ENCODE data around the gene PAQR8.
"Not testable (repeated sequence)": the region's sequence is repeated elsewhere in the genome, so short reads cannot be mapped to it uniquely, and the experiment has no call there.

Gene PAQR8

DNA sequence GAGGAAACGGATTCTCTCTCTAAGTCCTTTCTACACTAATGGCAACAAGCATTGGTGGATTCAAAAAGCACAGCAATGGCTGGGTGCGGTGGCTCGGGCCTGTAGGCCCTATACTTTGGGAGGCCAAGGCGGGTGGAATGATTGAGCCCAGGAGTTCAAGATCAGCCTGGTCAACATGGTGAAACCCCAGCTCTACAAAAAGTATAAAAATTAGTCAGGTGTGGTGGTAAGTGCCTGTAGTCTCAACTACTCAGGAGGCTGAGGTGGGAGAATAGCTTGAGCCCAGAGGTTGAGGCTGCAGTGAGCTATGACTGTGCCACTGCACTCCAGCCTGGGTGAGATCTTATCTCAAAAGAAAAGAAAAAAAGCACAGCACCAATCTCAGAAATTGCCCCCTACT, 19.3 kb downstream of the PAQR8 start:
- DNase-seq, result no peak

DNA sequence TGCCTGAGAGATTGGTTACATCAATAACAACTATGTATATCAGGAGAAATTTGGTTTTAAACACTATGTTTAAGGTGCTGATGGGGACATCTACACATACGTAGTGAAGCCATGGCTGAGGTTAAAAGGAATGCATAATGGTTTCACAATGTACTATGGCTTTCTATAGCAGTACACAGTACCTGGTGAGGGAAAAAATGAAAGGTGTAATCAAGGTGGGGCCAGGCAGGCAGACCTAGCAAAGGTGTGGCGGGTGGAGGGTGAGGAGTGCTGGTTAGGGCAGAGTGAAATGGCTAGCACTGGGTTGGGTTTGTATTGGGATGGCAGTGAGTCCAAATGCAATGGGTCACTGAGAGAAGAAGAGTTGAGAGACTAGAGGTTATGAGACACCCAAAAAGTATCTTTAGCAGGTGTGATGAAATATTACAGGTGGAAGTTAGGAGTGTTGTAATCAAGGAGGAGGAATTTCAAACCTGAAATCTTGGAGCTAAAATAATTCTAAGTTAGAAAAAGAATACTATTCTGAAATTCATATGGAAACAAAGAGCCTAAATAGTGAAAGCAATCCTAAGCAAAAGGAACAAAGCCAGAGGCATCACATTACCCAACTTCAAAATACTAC, 22.3 kb downstream of the PAQR8 start:
- no peak for DNase-seq

DNA sequence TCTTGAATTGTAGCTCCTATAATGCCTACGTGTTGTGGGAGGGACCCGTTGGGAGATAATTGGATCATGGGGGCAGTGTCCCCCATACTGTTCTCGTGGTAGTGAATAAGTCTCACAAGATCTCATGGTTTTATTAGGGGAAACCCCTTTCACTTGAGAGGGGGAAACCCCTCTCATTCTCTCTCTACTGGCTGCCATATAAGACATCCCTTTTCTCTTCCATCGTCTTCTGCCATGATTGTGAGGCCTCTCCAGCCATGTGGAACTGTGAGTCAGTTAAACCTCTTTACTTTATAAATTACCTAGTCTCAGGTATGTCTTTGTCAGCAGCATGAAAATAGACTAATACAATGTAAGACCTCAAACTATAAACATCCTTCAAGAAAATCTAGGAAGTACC, 23.1 kb downstream of the PAQR8 start:
- no peak for DNase-seq

DNA sequence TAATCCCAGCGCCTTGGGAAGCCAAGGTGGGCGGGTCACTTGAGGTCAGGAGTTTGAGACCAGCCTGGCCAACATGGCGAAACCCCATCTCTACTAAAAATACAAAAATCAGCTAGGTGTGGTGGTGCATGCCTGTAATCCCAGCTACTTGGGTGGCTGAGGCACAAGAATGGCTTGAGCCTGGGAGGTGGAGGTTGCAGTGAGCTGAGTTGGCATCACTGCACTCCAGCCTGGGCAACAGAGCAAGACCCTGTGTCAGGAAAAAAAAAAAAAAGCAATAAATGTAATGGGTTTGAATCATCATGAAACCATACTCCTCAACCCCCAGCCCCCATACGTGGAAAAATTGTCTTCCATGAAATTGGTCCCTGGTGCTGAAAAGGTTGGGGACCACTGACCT, 26.2 kb downstream of the PAQR8 start:
- not testable (repeated sequence) for DNase-seq

DNA sequence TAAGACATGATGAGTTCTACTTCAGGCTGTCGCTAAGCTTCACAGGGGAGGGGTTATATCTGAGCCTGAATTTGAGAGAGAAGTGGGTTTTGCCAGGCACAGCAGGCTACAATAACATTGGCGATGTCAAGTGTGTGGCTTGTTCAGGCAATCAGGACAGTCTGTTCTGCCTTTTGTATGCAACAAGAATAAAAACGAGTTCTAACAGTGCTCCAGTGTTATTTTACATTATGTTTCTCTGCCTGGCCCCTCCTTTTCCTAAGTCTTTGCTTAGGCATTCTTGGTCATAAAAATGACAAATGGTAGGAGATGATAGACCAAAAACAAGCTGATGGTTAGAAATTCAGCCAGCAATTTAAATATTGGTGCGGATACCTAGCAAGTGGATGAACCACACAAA, 26.8 kb downstream of the PAQR8 start:
- DNase-seq, result no peak

DNA sequence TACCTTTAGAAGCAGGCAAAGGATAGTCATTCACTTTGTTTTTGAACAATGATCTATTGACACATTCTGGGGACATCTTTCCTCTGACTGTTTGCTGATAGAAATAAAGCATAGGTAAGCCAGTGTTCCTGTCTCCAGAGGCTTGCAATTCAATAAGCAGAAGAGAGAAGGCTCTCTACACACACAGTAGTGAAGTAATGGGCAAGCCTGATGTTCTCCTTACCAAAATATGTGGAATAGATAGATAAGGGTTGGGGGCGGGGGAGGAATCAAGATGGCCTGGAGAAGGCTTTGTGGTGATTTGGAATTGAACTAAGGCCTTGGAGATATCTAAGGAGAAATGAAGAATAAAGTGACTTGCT, 27.3 kb downstream of the PAQR8 start:
- no peak for DNase-seq

DNA sequence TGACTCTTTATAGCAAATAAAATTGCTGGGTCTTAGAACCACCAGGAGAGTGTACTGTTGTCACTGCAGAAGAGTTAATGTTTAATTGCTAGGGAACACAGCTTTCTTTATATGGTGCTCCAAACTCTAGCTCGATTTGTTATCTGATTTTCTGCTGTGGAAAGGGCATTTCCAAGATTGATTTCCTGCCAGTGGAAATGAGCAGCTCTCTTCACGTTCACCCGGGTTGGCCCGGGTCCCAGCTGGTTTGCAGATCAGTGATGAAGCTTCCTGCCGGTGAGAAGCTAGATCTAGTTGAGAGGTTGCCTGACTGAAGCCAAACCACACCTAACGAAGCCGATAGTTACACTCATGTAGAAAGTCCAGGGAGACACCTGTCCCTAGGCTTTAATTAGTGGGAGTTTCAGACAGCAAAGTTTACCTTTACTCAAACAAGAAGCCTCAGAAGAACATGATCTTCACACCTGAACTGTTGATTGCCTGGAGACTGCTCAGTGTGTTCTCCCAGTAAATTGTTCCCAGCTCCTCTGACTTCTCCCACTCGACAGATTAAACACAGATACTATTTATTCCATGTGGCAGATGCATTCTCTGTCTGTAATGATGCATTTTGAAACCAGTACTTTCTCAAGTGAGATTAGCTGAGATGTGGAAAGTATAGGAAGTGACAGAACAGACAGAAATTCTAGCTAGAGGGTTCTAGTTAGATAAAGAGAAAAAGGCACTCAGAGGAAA, 27.8 kb downstream of the PAQR8 start:
- no peak for DNase-seq

DNA sequence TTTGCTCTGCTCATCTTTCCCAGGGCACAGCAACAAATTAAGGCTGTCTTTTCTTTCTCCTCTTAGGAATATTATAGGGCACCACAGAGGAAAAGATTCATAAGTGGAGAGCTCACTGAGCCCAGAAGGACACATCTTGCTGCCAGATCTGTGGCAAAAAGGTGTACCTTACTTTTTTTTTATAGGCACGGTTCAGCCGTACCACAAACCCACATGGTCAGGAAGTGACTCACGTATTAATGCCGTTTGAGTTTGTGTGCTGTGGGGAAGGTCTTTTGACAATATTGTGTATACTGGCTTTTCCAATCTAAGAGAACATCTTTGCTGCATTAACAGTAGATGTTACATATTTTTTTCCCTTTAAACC, 28.4 kb downstream of the PAQR8 start:
- DNase-seq, result no peak

DNA sequence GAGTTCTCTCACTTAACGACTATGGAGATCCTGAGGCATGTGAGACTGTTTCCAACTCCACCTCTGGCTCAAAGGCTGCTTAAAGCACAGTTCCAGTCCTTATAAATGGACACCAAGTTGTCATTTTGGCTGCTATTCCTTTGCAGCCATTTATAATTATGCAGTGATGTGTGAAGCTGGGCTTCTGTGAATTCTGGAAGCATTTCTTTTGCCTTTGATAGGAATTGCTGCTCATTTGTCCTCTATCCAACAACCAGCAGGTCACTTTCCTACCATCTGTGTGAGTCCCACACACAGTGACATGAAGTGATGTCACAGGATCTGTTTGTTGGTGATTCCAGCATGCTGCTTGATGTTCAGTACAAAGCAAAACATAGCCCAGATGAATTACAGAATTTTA, 29.6 kb downstream of the PAQR8 start:
- DNase-seq, result no peak

DNA sequence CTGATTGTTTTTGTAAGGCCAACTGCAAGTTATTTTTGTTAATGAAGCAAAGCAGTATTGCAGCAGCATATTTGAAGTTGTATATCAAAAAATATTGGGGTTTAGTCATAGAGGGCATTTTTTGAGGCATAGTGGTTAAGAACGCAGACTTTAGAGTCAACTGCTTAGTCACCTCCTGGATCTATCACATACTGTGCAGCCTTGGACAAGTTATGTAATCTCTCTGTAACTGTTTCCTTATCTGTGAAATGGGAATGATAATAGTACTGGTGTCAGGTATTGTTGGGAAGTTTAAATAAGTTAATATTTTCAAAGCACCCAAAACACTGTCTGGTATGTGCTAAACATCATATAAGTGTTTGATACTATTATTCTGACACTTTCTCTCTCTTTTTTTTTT, 31.0 kb downstream of the PAQR8 start:
- DNase-seq, result no peak

DNA sequence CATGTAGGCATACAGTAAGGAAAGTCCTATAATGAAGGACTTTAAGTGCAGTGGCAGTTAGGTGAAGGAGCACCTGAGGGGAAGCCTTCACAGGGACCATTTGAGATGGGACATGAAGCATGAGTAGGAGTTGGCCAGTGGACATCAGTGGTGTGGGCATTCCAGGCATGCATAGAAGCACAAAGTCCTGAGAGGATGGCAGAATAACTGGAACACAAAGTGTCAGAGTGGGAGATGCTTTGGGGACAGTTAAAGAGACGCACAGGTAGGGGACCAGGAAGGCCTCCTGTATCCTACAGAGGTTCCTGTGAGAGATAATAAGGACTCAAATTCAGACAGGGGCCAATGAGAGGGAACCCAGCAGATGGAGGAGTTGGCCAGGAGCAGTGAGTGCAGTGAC, 31.8 kb downstream of the PAQR8 start:
- DNase-seq, result no peak

DNA sequence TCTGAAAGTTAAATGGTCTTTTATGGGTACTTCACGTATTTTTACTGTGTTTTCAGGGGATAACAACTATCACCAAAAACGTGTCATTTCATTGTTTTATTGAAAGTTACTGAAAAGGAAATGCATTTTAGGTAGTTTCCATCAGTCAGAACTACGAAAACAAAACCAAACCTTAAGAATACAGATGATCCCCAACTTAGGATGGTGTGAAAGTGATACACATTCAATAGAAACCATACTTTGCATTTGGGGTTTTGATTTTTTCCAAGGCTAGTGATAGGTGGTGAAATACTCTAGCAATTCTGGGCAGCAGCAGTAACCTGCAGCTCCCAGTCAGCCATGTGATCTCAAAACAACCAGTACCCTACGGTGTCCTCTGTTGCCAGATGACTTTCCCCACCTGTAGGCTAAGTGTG, 32.3 kb downstream of the PAQR8 start:
- no peak for DNase-seq

DNA sequence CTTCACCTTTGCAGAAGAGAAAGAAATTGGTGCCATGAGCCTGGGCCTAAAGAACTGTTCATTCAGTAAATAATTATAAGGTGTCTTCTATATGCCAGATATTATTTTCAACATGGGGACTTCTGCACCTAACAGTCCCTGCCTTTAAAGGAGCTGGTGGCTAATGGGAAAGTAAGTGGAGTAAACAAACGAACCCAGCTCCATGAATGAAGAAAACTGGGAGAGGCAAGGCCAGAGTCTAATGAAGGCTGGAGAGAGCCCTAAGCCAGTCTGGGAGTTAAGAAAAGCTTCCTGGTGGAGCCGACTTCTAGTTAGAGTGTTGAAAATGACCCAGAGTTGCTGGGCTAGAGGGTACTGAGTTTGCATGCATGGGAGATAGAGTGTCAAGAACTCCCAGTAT, 34.0 kb downstream of the PAQR8 start:
- no peak for DNase-seq

DNA sequence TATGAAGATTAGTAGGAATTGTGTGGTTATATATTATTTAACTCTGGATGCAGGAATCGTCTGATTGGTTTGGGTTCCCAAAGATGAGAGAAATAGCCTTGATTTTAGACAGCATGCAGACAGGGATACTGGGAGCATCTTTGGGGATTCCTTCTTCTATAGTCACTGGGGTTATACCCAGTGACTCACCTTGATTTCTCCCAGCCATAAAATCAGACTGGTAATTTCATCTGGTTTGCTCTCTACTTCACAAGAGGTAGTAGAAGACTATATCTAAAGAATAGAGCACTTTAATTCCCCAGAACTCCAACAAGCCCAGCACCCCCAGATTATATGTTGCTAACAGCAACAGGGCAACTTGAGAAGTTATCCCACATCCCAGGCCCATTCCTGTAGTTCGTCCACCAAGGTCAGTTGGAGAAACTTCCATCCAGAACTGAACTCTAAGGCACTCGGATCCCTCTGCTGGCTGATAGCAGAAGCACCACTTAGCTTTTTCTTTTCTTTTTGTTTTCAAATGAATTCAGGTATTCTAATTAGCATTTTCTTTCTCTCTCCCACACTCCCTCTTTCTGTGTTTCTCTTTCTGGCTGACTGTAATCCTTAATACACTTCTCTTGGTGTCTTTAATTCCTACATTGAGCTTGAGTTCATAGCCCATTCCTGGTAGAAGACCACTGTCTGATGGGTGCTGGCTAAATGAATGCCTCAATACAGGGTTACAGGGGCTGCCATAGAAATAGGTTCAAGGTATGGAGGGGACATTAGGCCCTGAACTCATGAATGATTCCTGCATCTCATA, 37.8 kb downstream of the PAQR8 start:
- DNase-seq, result peak; percentile 27

DNA sequence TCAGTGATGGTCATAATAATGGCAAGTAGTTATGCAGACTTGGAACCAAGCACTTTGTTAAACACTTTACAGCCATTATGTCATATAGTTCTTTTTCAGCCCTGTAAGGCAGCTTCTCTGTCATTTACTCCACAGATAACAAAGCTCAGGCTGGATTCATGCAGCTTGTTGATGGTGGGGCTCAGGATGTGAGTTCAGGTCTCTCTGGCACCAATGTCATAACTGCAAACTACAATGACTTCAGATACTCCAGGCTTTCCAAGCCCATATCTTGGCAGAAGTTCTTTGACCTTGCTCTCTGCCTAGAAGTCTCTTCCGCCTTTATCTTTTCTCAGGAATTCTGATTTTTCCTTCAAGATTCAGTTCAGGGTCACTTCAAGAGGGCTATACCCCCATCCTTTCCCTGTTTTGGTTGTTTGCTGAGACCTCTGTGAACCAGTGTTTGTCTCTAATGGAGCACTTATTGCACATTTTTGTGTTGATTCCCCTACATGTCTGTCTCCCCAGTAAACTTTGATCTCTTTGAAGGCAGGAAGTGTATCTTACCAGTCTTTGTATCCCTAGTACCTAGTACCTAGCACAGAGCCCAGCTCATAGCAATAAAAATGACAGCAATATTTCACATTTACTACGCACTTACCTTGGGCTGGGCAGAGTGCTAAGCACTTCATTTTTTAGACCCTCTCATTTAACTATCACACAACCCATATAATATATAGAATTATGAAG, 38.5 kb downstream of the PAQR8 start:
- DNase-seq, result no peak

DNA sequence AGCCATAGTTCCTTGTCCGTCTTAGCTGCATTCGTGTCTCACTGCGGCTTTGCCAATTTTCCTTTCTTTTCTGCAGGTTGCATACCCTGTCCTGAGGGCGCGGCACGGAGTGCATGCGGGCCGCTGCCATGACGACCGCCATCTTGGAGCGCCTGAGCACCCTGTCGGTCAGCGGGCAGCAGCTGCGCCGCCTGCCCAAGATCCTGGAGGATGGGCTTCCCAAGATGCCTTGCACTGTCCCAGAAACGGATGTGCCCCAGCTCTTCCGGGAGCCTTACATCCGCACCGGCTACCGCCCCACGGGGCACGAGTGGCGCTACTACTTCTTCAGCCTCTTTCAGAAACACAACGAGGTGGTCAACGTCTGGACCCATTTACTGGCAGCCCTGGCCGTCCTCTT, 41.1 kb downstream of the PAQR8 start:
- DNase-seq, result no peak

DNA sequence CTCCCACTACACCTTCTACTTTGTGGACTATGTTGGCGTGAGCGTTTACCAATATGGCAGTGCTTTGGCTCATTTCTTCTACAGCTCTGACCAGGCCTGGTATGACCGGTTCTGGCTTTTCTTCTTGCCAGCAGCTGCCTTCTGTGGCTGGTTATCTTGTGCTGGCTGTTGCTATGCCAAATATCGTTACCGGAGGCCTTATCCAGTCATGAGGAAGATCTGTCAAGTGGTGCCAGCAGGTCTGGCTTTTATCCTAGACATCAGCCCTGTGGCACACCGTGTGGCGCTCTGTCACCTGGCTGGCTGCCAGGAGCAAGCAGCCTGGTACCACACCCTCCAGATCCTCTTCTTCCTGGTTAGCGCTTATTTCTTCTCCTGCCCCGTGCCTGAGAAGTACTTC, 41.7 kb downstream of the PAQR8 start:
- DNase-seq, result peak; percentile 60

DNA sequence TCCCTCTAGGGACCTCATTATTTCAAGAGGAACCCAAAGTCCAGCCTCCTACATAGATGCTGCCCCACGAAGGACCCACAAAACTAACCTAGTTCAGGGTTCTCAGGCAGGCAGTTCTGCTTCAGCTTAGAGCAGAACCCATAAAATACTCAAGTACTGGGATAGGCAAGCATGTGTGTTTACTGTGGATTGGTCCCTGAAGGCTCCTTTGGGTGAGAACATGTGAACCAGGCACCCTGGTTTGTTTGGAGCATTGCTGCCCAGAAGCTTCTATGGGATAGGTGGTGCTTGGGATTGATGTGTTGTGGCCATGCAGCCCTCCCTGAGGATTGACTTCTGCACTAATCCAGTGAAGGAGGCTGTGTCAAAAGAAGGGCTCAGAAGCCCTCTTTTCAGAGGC, 43.3 kb downstream of the PAQR8 start:
- no peak for DNase-seq

DNA sequence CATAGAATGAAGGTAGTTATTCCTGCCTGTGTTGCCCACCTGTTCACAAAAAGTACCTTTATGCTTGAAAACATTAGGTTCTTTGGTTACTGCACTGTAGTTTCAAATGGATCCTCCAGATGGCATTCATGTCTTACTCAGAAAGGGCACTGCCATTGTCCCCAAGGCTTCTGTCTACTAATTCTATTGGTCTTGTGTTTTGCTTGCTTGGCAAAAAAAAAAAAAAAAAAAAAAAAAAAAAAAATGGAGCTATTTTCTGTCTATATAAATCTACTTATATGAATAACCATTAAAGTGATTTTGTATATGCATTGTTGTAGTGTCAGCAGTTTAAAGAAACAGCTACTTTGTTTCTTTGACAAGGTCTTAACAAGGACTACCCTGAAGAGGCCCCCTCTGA, 45.5 kb downstream of the PAQR8 start:
- DNase-seq, result peak; percentile 27

DNA sequence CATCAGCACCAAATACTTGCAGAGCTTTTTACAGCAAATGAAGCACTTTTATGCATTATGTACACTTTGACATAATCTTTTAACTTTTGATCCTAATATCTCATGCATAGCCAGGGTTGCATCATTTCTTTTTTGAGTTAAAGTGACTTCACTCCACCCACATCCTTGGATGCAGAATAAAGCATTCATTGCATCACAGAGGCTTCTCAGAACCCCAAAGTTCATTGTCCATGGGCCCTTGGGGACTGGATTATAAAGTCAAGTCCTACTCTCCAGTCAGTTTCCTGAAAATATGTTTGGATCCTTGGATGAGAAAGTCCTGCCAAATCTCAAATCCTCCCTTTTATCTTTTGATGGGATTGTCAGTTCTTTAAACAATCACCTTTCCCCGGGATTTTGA, 47.5 kb downstream of the PAQR8 start:
- no peak for DNase-seq

DNA sequence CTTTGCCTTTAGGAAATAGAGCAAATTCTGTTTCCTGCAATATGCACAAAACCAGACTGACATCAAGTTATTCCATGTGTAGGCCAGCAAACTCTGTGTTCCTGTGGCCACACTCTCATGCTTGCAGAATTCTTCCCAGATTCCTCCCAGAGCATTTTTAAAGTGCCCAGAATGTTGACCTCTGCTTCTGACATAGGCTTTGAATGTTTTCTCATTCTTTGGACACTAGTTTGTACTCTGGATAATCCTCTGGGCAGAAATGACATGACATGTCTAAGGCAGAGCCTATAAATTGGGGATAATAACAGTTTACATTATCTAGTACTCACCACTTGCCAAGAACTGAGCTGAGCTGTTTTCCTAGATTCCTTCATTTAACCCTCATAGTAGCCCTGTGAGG, 49.0 kb downstream of the PAQR8 start:
- no peak for DNase-seq

DNA sequence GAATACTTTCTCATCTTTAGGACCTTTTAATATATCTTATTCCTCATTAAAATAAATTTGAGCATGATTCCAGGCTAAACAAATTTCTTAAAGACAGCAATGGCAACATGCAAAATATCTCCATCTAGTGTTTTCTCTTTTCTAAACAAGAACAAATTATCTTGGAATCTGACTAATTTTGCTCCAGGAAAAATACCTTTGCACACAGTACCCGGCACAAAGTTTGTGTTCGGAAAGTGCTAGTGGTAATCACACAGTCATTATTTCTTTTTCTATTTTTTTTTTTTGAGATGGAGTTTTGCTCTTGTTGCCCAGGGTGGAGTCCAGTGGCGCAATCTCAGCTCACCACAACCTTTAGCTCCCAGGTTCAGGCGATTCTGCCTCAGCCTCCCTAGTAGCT, 50.0 kb downstream of the PAQR8 start:
- DNase-seq, result no peak

DNA sequence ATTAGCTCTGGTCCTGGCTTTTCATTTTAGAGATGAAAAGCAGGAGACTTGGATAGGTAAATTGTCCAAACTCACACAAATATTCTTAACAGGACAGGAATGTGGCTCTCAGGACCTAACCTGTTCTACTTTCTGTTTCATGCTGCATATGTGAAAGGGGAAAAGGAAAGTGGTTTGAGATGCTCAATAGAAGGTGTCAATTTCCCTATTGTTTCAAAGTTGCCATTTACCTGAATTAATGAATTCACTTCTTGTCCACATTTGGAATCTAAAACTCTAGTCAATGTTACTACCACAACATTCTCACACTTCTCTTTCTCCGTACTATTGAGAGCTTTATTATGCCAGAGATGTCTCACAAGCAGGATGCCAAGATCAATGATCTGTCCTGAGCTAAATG, 53.4 kb downstream of the PAQR8 start:
- DNase-seq, result no peak
